ENCODE results near the gene ANAPC1. TPM values are rescaled to one million over a fixed set of nuclear protein-coding genes. Genes with fewer than 3 reads are reported as not detected.
"Not testable (repeated sequence)": the region's sequence is repeated elsewhere in the genome, so short reads cannot be mapped to it uniquely, and the experiment has no call there.

ANAPC1 gene
- total RNA-seq, 1 donor from 2014 or later, result 29.4 TPM

DNA sequence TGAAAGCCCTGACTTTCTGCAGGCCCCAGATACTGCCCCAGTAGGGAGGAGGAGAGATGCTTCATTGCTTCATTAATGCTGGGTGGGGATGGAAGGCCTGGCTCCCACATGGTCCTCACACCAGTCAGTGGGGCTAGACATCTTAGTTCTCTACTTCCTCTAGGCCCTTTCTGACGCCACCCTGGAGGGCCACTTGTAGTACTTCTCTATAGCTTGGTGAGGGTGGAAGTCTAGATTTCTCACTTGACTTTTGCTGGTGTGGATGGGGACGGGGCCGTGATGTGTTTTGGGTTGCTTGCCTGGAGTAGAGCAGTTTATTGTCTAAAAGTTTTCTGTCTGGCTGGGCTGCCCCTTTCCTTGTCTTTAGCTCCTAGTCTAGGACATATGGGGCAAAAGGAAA is 33.1 kb upstream of the ANAPC1 start:
- TF ChIP-seq, protein P1, sequence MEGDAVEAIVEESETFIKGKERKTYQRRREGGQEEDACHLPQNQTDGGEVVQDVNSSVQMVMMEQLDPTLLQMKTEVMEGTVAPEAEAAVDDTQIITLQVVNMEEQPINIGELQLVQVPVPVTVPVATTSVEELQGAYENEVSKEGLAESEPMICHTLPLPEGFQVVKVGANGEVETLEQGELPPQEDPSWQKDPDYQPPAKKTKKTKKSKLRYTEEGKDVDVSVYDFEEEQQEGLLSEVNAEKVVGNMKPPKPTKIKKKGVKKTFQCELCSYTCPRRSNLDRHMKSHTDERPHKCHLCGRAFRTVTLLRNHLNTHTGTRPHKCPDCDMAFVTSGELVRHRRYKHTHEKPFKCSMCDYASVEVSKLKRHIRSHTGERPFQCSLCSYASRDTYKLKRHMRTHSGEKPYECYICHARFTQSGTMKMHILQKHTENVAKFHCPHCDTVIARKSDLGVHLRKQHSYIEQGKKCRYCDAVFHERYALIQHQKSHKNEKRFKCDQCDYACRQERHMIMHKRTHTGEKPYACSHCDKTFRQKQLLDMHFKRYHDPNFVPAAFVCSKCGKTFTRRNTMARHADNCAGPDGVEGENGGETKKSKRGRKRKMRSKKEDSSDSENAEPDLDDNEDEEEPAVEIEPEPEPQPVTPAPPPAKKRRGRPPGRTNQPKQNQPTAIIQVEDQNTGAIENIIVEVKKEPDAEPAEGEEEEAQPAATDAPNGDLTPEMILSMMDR (IDR thresholded peaks at IDR 0.05), result no peak
- H3K4me1 ChIP-seq, result peaks cover 9% of the 10 kb centered on the region

GRCh38 chr2:111912547-111912946 is 28.6 kb upstream of the ANAPC1 start:
- intact Hi-C loops (cut with DNase I), result no loop called here
- Histone ChIP-seq H3K9me3 (no peaks in the 10 kb centered on the region), H3K27me3 (no peaks in the 10 kb centered on the region), H3K4me3 (no peak overlapping the region), H3K4me1 (peaks cover 9% of the 10 kb centered on the region), H3K27ac (no peak overlapping the region), H3K36me3 (no peaks in the 10 kb centered on the region)
- TF ChIP-seq, protein P1 (IDR thresholded peaks at IDR 0.05), result no peak
- ATAC-seq, result no peak
- DNase-seq, result no peak

More for the DNA sequence above, 33.1 kb upstream of the ANAPC1 start:
- ATAC-seq (no peak), DNase-seq (no peak)
- intact Hi-C loops (cut with DNase I), result no loop called here
- H3K4me3 ChIP-seq, result no peak overlapping the region
- no peak overlapping the region for H3K27ac ChIP-seq
- H3K27me3 ChIP-seq, result no peaks in the 10 kb centered on the region
- H3K9me3 ChIP-seq, result no peaks in the 10 kb centered on the region
- no peaks in the 10 kb centered on the region for H3K36me3 ChIP-seq

GRCh38 chr2:111911295-111911977 is 27.4 kb upstream of the ANAPC1 start:
- intact Hi-C loops (cut with DNase I); H3K4me3 ChIP-seq; H3K27ac ChIP-seq; H3K27me3 ChIP-seq; H3K9me3 ChIP-seq; ATAC-seq; H3K36me3 ChIP-seq; DNase-seq: not testable (repeated sequence)
- peaks cover 20% of the 10 kb centered on the region for H3K4me1 ChIP-seq

DNA sequence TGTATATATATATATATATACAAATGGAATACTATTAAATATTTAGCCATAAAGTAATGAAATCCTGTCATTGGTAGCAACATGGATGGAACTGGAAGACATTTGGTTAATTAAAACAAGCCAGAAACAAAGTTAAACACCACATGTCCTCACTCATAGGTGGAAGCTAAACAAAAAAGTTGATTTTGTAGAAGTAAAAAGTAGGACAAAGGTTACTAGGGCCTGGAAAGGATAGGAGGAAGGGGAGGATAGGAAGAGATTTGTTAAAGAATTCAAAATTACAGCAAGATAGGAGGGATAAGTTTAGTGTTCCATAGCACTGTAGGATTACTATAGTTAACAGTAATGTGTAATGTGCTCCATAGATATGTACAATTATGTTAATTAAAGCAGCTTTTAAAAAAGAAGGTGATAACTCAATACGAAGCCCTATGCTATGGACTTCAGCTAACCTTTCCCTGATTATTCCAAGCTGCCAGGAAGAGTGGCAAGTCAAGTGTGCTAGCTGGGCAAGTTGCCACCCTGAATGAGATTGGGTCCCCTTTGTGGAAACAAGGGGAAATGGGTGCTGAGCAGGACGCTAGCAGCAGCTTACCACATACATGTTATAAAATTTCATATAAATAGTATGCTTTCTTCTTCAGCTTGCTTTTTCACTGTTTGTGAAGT is 26.8 kb upstream of the ANAPC1 start:
- Histone ChIP-seq H3K4me3 (no peak overlapping the region), H3K27ac (no peak overlapping the region), H3K4me1 (peaks cover 27% of the 10 kb centered on the region), H3K36me3 (no peaks in the 10 kb centered on the region), H3K9me3 (no peaks in the 10 kb centered on the region), H3K27me3 (no peaks in the 10 kb centered on the region)
- ATAC-seq (peak; percentile 45), DNase-seq (no peak)
- intact Hi-C loops (cut with DNase I), result no loop called here
- TF ChIP-seq, protein P1 (IDR thresholded peaks at IDR 0.05), result no peak

- H3K27me3 ChIP-seq; intact Hi-C loops (cut with DNase I); ATAC-seq; H3K27ac ChIP-seq; H3K36me3 ChIP-seq; H3K4me3 ChIP-seq; DNase-seq; H3K9me3 ChIP-seq: not testable (repeated sequence)
- peaks cover 30% of the 10 kb centered on the region for H3K4me1 ChIP-seq
These were observed 26.0 kb upstream of the ANAPC1 start for GRCh38 chr2:111909997-111910396.

GRCh38 chr2:111909079-111909478 is 25.1 kb upstream of the ANAPC1 start:
- Histone ChIP-seq H3K4me3 (no peak overlapping the region), H3K36me3 (no peaks in the 10 kb centered on the region), H3K9me3 (no peaks in the 10 kb centered on the region), H3K27ac (no peak overlapping the region), H3K27me3 (no peaks in the 10 kb centered on the region), H3K4me1 (peaks cover 35% of the 10 kb centered on the region)
- ATAC-seq, result no peak
- TF ChIP-seq, protein P1 (IDR thresholded peaks at IDR 0.05), result no peak
- no peak for DNase-seq
- intact Hi-C loops (cut with DNase I), result no loop called here
